PFSK-1 (cell line): Measurements from ENCODE around the gene KIAA0408.

Experiments used
- FOXP2 ChIP-seq: optimal IDR thresholded peaks from 2 replicates; pipeline ENCODE3; 2011; ENCODE audit warnings: borderline replicate concordance, control low read depth, inconsistent platforms; ENCODE audit not compliant: insufficient read depth; ENCODE audit errors: extremely low read length, extremely low read depth
- POLR2AphosphoS5 ChIP-seq: IDR thresholded peaks from 2 replicates; pipeline ENCODE4 v1.6.1; 2012; ENCODE audit warnings: low read depth, mild to moderate bottlenecking, control low read depth, low read length, moderate library complexity
- REST ChIP-seq, 2 experiments: IDR thresholded peaks; 2 replicates each; pipeline versions ENCODE4 v1.6.1 to v1.8.0; 2011 to 2012; ENCODE audit warnings: low read depth in 2 of 2, low read length in 2 of 2, control low read depth in 1 of 2, inconsistent platforms in 1 of 2, mild to moderate bottlenecking in 1 of 2, moderate library complexity in 1 of 2; ENCODE audit not compliant: insufficient read depth in 1 of 2
- SIN3A ChIP-seq: IDR thresholded peaks from 2 replicates; pipeline ENCODE4 v1.6.1; 2012; ENCODE audit warnings: mild to moderate bottlenecking, low read length, moderate library complexity, borderline replicate concordance; ENCODE audit not compliant: insufficient read depth
- TAF1 ChIP-seq: IDR thresholded peaks from 2 replicates; pipeline ENCODE4 v1.6.1; 2012; ENCODE audit warnings: low read length, control low read depth, borderline replicate concordance; ENCODE audit not compliant: insufficient read depth

KIAA0408 gene

GRCh38 chr6:127460465-127460864 is 1.3 kb upstream of the KIAA0408 start:
- TF ChIP-seq FOXP2, result no peak
- no peak for TF ChIP-seq REST (IDR thresholded peaks at IDR 0.05; ENCODE audit: insufficient read depth in 1 of 2, low read depth in 2 of 2, low read length in 2 of 2)
- no peak for TF ChIP-seq SIN3A
- TF ChIP-seq TAF1, result no peak
- no peak for TF ChIP-seq POLR2AphosphoS5

GRCh38 chr6:127458817-127459216 is 372 bp downstream of the KIAA0408 start:
- no peak for TF ChIP-seq FOXP2
- TF ChIP-seq POLR2AphosphoS5, result no peak
- no peak for TF ChIP-seq REST (IDR thresholded peaks at IDR 0.05; ENCODE audit: insufficient read depth in 1 of 2, low read depth in 2 of 2, low read length in 2 of 2)
- no peak for TF ChIP-seq TAF1
- TF ChIP-seq SIN3A, result no peak

- TF ChIP-seq FOXP2, result no peak
- TF ChIP-seq REST (IDR thresholded peaks at IDR 0.05; ENCODE audit: insufficient read depth in 1 of 2, low read depth in 2 of 2, low read length in 2 of 2), result no peak
- TF ChIP-seq POLR2AphosphoS5, result no peak
Observed at GRCh38 chr6:127458222-127458621, 967 bp downstream of the KIAA0408 start.

- TF ChIP-seq FOXP2 (no peak), REST (IDR thresholded peaks at IDR 0.05; ENCODE audit: insufficient read depth in 1 of 2, low read depth in 2 of 2, low read length in 2 of 2) (no peak), TAF1 (no peak), POLR2AphosphoS5 (no peak), SIN3A (no peak)
Observed at GRCh38 chr6:127457456-127458064, 1.6 kb downstream of the KIAA0408 start.

- TF ChIP-seq SIN3A, result no peak
- no peak for TF ChIP-seq FOXP2
- TF ChIP-seq TAF1, result no peak
- TF ChIP-seq POLR2AphosphoS5, result no peak
- no peak for TF ChIP-seq REST (IDR thresholded peaks at IDR 0.05; ENCODE audit: insufficient read depth in 1 of 2, low read depth in 2 of 2, low read length in 2 of 2)
Observed at GRCh38 chr6:127456465-127456864, 2.7 kb downstream of the KIAA0408 start.
